ENCODE measurements around the gene EPAS1.

EPAS1 gene

DNA sequence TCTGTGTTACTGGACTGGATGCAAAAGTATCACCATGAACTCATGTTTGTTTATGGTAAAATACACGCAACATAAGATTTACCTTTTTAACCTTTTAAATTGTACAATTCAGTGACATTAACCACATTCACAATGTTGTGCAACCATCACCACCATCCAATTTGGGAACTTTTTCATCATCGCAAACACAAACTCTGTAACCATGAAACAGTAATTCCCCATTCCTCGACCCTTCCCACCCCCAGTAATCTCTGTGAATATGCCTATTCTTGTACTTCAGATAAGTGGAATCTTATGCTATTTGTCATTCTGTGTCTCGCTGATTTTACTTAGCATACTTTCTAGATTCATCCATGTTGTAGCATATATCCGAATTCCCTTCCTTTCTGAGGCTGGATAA is 31.1 kb upstream of the EPAS1 start:
- TF ChIP-seq, protein P1, sequence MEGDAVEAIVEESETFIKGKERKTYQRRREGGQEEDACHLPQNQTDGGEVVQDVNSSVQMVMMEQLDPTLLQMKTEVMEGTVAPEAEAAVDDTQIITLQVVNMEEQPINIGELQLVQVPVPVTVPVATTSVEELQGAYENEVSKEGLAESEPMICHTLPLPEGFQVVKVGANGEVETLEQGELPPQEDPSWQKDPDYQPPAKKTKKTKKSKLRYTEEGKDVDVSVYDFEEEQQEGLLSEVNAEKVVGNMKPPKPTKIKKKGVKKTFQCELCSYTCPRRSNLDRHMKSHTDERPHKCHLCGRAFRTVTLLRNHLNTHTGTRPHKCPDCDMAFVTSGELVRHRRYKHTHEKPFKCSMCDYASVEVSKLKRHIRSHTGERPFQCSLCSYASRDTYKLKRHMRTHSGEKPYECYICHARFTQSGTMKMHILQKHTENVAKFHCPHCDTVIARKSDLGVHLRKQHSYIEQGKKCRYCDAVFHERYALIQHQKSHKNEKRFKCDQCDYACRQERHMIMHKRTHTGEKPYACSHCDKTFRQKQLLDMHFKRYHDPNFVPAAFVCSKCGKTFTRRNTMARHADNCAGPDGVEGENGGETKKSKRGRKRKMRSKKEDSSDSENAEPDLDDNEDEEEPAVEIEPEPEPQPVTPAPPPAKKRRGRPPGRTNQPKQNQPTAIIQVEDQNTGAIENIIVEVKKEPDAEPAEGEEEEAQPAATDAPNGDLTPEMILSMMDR (IDR thresholded peaks at IDR 0.05; ENCODE audit: extremely low read depth, missing control alignments), result no peak

DNA sequence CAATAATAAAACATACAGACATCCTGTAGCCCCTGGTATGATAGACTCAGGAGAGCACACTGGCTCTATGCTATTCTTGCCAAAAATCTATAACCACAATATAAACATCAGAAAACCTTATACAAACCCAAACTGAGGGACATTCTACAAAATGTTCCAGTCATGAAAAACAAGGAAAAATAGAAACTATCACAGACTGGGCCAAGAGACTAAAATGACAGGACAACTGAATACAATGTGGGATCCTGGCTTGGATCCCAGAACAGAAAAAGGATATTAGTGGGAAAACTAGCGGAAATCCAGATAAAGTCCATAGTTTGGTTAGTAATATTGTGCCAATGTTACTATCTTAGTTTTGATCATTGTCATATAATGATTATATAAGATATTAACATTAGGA is 29.6 kb upstream of the EPAS1 start:
- no peak for DNase-seq (ENCODE audit: low spot score)
- TF ChIP-seq, protein P1 (IDR thresholded peaks at IDR 0.05; ENCODE audit: extremely low read depth, missing control alignments), result no peak

More for the DNA sequence above, 31.1 kb upstream of the EPAS1 start:
- no peak for DNase-seq (ENCODE audit: low spot score)

DNA sequence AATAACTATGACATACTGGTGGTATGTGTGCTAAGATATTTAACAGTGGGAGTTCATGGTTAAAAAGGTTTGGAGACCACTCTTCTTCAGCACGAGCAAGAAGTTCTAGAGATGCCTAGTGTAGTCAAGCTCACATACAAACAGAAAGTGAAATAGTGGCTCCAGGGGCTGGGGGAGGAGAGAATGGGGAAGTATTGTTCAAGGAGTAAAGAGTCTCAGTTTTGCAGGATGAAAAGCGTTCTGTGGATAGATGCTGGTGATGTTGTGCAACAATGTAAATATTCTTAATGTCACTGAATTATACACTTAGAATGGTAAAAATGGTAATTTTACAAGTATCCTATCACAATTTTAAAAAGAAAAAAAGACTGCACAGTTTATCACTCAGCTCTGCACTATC is 29.0 kb upstream of the EPAS1 start:
- DNase-seq (ENCODE audit: low spot score), result peak; percentile 45
- TF ChIP-seq, protein P1 (IDR thresholded peaks at IDR 0.05; ENCODE audit: extremely low read depth, missing control alignments), result no peak

DNA sequence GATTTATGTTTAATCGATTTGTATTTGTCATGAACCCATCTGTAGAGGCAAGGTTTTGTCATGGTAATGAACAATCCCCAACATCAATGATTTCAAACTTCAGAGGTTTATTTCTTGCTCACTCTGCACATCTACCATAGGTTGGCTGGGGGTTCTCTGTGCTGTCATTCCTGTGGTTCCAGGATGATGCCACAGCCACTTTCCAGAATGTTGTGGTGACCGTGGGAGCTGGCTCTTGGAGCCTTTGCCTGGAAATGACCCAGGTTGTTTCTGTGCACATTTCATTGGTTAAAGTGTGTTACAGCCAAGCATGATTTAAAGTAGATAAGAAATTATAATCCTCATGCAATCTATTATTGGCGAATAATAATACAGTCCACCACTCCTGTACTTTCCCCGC is 28.2 kb upstream of the EPAS1 start:
- no peak for DNase-seq (ENCODE audit: low spot score)
- TF ChIP-seq, protein P1 (IDR thresholded peaks at IDR 0.05; ENCODE audit: extremely low read depth, missing control alignments), result no peak

DNA sequence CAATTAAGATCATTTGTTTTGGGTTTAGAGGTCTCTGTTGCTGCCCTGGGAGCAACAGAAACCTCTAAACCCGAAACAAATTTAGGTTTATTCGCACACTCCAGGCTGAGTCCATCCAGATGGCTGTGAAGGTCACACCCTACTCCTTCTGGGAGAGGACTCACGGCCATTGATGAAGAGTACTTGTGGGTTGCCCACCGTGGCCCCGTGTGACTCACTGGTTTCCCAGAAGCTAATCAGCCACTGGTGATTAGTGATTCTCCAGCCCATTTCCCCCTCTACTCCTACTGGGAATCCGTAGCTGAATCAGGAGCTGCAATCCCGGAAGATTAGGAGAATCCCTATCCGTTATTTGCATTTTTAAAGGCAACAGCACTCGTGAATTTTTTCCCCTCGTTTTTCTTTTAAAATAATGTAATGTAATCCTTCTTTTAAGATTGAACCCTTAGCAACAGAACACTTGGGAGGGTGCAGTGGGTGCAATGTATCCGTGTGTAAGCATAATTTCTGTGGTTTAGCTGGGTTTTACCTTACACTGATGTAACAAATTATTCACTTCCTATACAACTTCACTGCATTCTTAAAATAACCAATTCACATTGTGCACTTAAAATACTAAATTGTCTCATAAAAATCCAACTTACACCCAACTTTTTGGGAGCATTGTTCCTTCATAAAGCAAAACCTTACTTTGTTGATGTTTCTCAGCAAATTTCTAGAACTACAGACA is 27.5 kb upstream of the EPAS1 start:
- DNase-seq (ENCODE audit: low spot score), result no peak

DNA sequence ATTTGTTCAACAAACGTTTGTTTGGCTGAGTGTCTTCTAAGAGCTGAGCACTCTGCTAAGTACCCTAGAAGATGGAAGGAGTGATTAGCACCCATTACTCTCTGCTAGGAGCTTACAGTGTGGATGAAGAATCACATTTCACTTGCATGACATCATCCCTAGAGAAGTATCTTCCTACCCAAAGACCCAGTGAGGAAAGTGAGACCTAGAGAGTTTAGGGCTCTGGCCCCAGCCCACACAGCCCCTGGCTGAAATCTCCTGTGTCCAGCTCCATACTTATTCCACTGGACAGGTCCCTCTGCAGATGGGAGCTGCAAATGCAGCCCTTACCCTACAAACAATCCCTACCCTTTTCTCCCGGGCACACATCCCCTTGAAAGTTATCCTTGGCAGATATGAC is 26.8 kb upstream of the EPAS1 start:
- TF ChIP-seq, protein P1 (IDR thresholded peaks at IDR 0.05; ENCODE audit: extremely low read depth, missing control alignments), result no peak
- no peak for DNase-seq (ENCODE audit: low spot score)

More for the DNA sequence above, 27.5 kb upstream of the EPAS1 start:
- TF ChIP-seq, protein P1 (IDR thresholded peaks at IDR 0.05; ENCODE audit: extremely low read depth, missing control alignments), result no peak

DNA sequence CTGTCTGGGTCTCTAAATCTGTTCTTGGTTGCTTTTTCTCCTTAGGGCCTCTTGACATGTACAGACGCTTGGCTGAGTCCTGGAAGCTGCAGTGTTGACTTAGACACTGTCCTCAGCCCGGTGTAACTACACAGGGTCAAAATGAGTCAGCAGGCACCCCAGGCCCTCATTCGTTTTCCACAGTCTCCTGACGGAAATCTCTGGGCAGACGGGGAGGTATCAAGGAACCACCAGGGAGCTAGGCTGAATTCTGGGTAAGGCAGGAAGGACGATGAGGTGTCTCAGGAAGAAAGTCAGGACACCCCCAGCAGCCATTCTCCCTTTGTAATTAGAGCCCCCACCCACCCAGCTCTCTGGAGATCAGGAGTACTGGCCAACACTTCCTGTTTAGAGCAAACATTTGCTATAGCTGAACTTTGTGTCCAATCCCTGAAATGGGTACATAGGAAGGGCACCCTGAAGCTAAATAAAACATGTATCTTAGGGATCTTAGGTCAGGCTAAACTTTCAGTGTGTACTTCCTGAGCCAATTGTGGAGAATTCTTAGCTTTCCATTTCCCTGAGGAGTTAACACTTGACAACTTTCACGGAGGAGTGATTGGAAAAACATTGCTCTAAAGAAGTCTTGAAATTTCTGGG is 23.9 kb upstream of the EPAS1 start:
- DNase-seq (ENCODE audit: low spot score), result no peak
- TF ChIP-seq, protein P1 (IDR thresholded peaks at IDR 0.05; ENCODE audit: extremely low read depth, missing control alignments), result no peak
